Mucosa of descending colon (tissue), 3 donors: ENCODE data around the gene SH3PXD2B. TPM values are rescaled to one million over a fixed set of nuclear protein-coding genes. Genes with fewer than 3 reads are reported as not detected.

ENCODE experiments used
- ATAC-seq: fragments of 200-7000 bp; cut with Tn5 transposase; one replicate; pipeline ENCODE4 v1.9.1; 2020; ENCODE audit warnings: mild to moderate bottlenecking, moderate library complexity
- DNase-seq, 3 donors: peaks; one replicate each; pipeline ENCODE4 v3.0.0-alpha.2; 2020
- H3K36me3 ChIP-seq: fragments of 200-600 bp; one replicate; pipeline ENCODE4 v1.8.0; 2021; ENCODE audit warnings: low read depth, mild to moderate bottlenecking
- H3K4me1 ChIP-seq: fragments of 200-600 bp; one replicate; pipeline ENCODE4 v1.8.0; 2021; ENCODE audit warnings: low read depth, mild to moderate bottlenecking
- H3K4me3 ChIP-seq: fragments of 200-600 bp; one replicate; pipeline ENCODE4 v1.8.0; 2021; ENCODE audit warnings: mild to moderate bottlenecking
- H3K9me3 ChIP-seq: fragments of 200-600 bp; one replicate; pipeline ENCODE4 v1.8.0; 2021; ENCODE audit warnings: mild to moderate bottlenecking
- intact Hi-C, 2 donors: fragments of 100-400 bp; cut with DNase I in 1 of 2; cut with micrococcal nuclease in 1 of 2; formaldehyde crosslinking; loops; one replicate each; pipeline versions ENCODE4 v1.11.0 to v1.11.1; 2022; cut with DNase I, micrococcal nuclease
- total RNA-seq, 3 donors: library from RNA; stranded (reverse); fragmentation: NEBNext Ultra II Directional in 2 of 3; extraction: Animal tissue kit (Norgen Biotek cat#: 25700) in 2 of 3; gene quantifications; one replicate each; pipeline versions ENCODE4 v1.2.1 to v1.2.4, GENCODE V29; 2021 to 2023
- TF ChIP-seq, protein P1 (sequence below): fragments of 200-600 bp; IDR thresholded peaks from one replicate; pipeline ENCODE4 v1.8.0; 2022; ENCODE audit warnings: antibody characterized with exemption, mild to moderate bottlenecking
- donor health status: DM: no; HTN: no; CAD: no; lungs with moderate emphysema.
- donor health status: DM: no; HTN: no; CAD: no.
- donor health status: DM: no; HTN: yes; CAD: no.

SH3PXD2B gene
- total RNA-seq, 3 donors from 2014 or later, result 5.4 to 28.7 (median 19.9) TPM

DNA sequence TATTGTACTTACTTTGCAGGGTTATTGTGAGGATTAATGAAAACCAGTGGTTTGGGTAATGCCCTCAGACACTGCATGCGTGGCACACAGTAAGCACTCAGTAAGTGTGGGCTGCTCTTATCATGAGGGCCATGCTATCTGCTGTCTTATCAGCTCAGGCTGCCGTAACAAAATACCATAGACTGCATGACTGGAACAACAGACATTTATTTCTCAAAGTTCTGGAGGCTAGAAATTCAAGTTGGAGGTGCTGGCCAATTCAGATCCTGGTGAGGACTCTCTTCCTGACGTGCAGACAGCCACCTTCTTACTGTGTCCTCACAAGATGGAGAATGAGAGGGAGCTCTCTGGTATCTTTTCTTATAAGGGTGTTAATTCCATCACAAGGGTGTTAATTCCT lies 23.9 kb upstream of the SH3PXD2B start:
- Histone ChIP-seq H3K4me3 (no peak overlapping the region), H3K9me3 (no peaks in the 10 kb centered on the region), H3K36me3 (no peaks in the 10 kb centered on the region), H3K4me1 (no peaks in the 10 kb centered on the region)
- ATAC-seq (no peak), DNase-seq (no peak)
- intact Hi-C loops, result loop anchor here (2.0 to 10.0 kb wide), 4 partner anchors 164 to 467 kb away; partner anchors contain the start of gene NEURL1B (in 1 of the 2)
- TF ChIP-seq, protein P1, sequence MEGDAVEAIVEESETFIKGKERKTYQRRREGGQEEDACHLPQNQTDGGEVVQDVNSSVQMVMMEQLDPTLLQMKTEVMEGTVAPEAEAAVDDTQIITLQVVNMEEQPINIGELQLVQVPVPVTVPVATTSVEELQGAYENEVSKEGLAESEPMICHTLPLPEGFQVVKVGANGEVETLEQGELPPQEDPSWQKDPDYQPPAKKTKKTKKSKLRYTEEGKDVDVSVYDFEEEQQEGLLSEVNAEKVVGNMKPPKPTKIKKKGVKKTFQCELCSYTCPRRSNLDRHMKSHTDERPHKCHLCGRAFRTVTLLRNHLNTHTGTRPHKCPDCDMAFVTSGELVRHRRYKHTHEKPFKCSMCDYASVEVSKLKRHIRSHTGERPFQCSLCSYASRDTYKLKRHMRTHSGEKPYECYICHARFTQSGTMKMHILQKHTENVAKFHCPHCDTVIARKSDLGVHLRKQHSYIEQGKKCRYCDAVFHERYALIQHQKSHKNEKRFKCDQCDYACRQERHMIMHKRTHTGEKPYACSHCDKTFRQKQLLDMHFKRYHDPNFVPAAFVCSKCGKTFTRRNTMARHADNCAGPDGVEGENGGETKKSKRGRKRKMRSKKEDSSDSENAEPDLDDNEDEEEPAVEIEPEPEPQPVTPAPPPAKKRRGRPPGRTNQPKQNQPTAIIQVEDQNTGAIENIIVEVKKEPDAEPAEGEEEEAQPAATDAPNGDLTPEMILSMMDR, result no peak

DNA sequence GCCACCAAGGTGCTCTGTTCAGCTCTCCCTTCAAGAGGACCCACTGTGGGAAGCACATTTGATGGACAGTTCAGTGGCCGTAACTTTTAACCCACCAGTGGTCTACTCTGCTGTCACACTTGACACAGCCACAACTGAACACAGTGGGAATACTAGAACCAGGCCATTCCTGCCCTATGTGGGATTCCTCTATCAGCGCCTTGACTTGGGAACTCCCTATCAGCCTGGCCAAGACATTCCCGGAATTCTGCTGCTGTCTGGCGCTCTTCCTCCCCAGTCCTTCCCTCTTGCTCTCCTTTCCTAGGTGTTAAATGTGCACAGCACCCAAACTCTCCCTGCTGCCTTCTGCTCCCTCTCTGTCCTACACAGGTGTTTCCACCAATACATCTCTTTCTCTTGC lies 23.1 kb upstream of the SH3PXD2B start:
- TF ChIP-seq, protein P1, result no peak
- intact Hi-C loops, result loop anchor here (5.0 to 10.0 kb wide), 3 partner anchors 165 to 467 kb away; partner anchors contain the start of gene NEURL1B (in 1 of the 2)
- ATAC-seq (no peak), DNase-seq (no peak)
- H3K4me1 ChIP-seq, result no peaks in the 10 kb centered on the region
- no peaks in the 10 kb centered on the region for H3K9me3 ChIP-seq
- no peak overlapping the region for H3K4me3 ChIP-seq
- no peaks in the 10 kb centered on the region for H3K36me3 ChIP-seq

DNA sequence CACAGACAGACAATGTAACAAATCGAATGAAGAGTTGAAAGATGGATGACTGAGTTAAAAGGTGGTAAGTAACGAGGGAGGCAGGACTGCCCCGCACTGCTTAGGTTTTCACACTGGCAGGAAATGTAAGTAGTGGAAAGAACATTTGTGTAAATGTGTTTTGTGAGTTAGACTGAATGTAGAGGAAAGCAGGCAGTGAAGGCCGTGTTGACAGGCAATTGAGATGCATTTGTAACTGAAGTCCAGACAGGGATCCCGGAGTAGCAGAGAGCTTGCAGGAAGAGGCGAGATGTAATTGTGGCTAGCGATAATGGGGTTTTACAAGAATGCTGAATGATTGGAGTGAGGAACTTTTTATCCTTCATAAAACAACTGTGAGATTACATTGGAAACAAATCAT lies 20.0 kb upstream of the SH3PXD2B start:
- no peaks in the 10 kb centered on the region for H3K9me3 ChIP-seq
- TF ChIP-seq, protein P1, result no peak
- no peak for DNase-seq
- no peak for ATAC-seq
- no peak overlapping the region for H3K4me3 ChIP-seq
- no peaks in the 10 kb centered on the region for H3K36me3 ChIP-seq
- H3K4me1 ChIP-seq, result no peaks in the 10 kb centered on the region
- intact Hi-C loops, result loop anchor here in 1 of 2 donors (10.0 kb wide), 1 partner anchor 471 kb away; no protein-coding TSS in a partner anchor

DNA sequence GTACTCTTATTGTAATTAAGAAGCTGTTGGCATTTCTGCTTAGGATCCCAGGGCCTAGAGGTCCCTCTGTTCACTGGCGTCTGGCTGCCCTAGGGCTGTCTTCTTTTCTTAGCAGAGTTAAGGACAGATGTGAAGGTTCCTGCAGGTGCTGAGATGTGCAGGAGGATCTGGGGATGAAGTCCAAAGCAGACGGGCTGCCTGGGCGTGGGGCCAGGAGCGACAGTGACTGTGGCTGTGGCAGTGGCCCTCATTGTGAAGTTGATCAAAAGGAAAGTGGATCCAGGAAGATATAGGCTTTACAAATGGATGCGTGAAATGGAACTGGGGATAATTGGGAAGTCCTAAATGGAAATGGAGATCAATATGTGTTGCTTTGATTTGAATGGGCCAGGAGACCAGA lies 19.1 kb upstream of the SH3PXD2B start:
- intact Hi-C loops, result loop anchor here in 1 of 2 donors (10.0 kb wide), 1 partner anchor 471 kb away; no protein-coding TSS in a partner anchor
- no peaks in the 10 kb centered on the region for H3K4me1 ChIP-seq
- TF ChIP-seq, protein P1, result no peak
- ATAC-seq, result peak; percentile 11
- H3K9me3 ChIP-seq, result no peaks in the 10 kb centered on the region
- no peaks in the 10 kb centered on the region for H3K36me3 ChIP-seq
- DNase-seq, result peak in 1 of 3 donors; percentile 45
- H3K4me3 ChIP-seq, result no peak overlapping the region

- H3K4me3 ChIP-seq, result no peak overlapping the region
- TF ChIP-seq, protein P1, result no peak
- DNase-seq (no peak), ATAC-seq (no peak)
- no peaks in the 10 kb centered on the region for H3K9me3 ChIP-seq
- no peaks in the 10 kb centered on the region for H3K36me3 ChIP-seq
- intact Hi-C loops, result loop anchor here in 1 of 2 donors (10.0 kb wide), 1 partner anchor 475 kb away; no protein-coding TSS in a partner anchor
- no peaks in the 10 kb centered on the region for H3K4me1 ChIP-seq
Measured at GRCh38 chr5:172469697-172470096, 15.4 kb upstream of the SH3PXD2B start.

GRCh38 chr5:172466062-172466461 lies 11.7 kb upstream of the SH3PXD2B start:
- TF ChIP-seq, protein P1, result no peak
- no peak for DNase-seq
- Histone ChIP-seq H3K36me3 (no peaks in the 10 kb centered on the region), H3K9me3 (no peaks in the 10 kb centered on the region), H3K4me3 (no peak overlapping the region), H3K4me1 (no peaks in the 10 kb centered on the region)
- intact Hi-C loops, result no loop called here
- ATAC-seq, result no peak
